SK-N-SH treated with all-trans-retinoic acid at 6 μM for 48 hours (cell line): ENCODE results near the gene MEOX1.

ENCODE experiments used
- ATAC-seq: fragments of 200-7000 bp; cut with Tn5 transposase; 3 replicates; pipeline ENCODE4 v1.9.1; 2020; ENCODE audit warnings: mild to moderate bottlenecking, moderate library complexity
- BACH2 ChIP-seq: fragments of 250-450 bp; sonication (Bioruptor Pico); IDR thresholded peaks from 2 replicates; pipeline ENCODE4 v1.9.0; 2021; ENCODE audit warnings: mild to moderate bottlenecking, borderline replicate concordance
- CREB5 ChIP-seq: fragments of 250-450 bp; sonication (Bioruptor Pico); IDR thresholded peaks from 2 replicates; pipeline ENCODE4 v1.5.1; 2020; ENCODE audit warnings: low read depth, mild to moderate bottlenecking, moderate library complexity
- CSDC2 ChIP-seq: fragments of 250-450 bp; sonication (Bioruptor Pico); IDR thresholded peaks from 2 replicates; pipeline ENCODE4 v1.5.0; 2020; ENCODE audit warnings: mild to moderate bottlenecking, moderate library complexity
- CSRNP3 ChIP-seq: fragments of 250-450 bp; sonication (Bioruptor Pico); IDR thresholded peaks from 2 replicates; pipeline ENCODE4 v1.5.1; 2021; ENCODE audit warnings: mild to moderate bottlenecking, moderate library complexity
- ESRRG ChIP-seq: fragments of 250-450 bp; sonication (Bioruptor Pico); IDR thresholded peaks from 2 replicates; pipeline ENCODE4 v1.6.1; 2021; ENCODE audit warnings: mild to moderate bottlenecking
- GLIS3 ChIP-seq: fragments of 250-450 bp; sonication (Bioruptor Pico); IDR thresholded peaks from 2 replicates; pipeline ENCODE4 v1.5.0; 2020; ENCODE audit warnings: mild to moderate bottlenecking, moderate library complexity
- ISL1 ChIP-seq: fragments of 250-450 bp; sonication (Bioruptor Pico); IDR thresholded peaks from 2 replicates; pipeline ENCODE4 v2.1.2; 2022; ENCODE audit warnings: mild to moderate bottlenecking, moderate library complexity
- OSR1 ChIP-seq: fragments of 250-450 bp; sonication (Bioruptor Pico); IDR thresholded peaks from 2 replicates; pipeline ENCODE4 v1.8.0; 2022; ENCODE audit warnings: moderate library complexity, mild to moderate bottlenecking, inconsistent platforms
- PATZ1 ChIP-seq: fragments of 250-450 bp; sonication (Bioruptor Pico); IDR thresholded peaks from 2 replicates; pipeline ENCODE4 v1.8.0; 2020; ENCODE audit warnings: mild to moderate bottlenecking, moderate library complexity, borderline replicate concordance
- POU6F1 ChIP-seq: fragments of 250-450 bp; sonication (Bioruptor Pico); IDR thresholded peaks from 2 replicates; pipeline ENCODE4 v1.8.0; 2021; ENCODE audit warnings: low read depth, mild to moderate bottlenecking, moderate library complexity, borderline replicate concordance
- PPARA ChIP-seq: fragments of 250-450 bp; sonication (Bioruptor Pico); IDR thresholded peaks from 2 replicates; pipeline ENCODE4 v1.5.0; 2020; ENCODE audit warnings: mild to moderate bottlenecking, borderline replicate concordance
- RARB ChIP-seq: fragments of 250-450 bp; sonication (Bioruptor Pico); IDR thresholded peaks from 2 replicates; pipeline ENCODE4 v1.8.0; 2021; ENCODE audit warnings: mild to moderate bottlenecking, moderate library complexity
- SNAI2 ChIP-seq: fragments of 250-450 bp; sonication (Bioruptor Pico); IDR thresholded peaks from 2 replicates; pipeline ENCODE4 v1.5.0; 2020; ENCODE audit warnings: mild to moderate bottlenecking, moderate library complexity
- TCF4 ChIP-seq: fragments of 250-450 bp; sonication (Bioruptor Pico); IDR thresholded peaks from 2 replicates; pipeline ENCODE4 v1.8.0; 2021; ENCODE audit warnings: mild to moderate bottlenecking, moderate library complexity, borderline replicate concordance
- TOX ChIP-seq: fragments of 250-450 bp; sonication (Bioruptor Pico); IDR thresholded peaks from 2 replicates; pipeline ENCODE4 v1.8.0; 2021; ENCODE audit warnings: mild to moderate bottlenecking, moderate library complexity, borderline replicate concordance
- TSHZ2 ChIP-seq: fragments of 250-450 bp; sonication (Bioruptor Pico); IDR thresholded peaks from 2 replicates; pipeline ENCODE4 v1.5.0; 2020; ENCODE audit warnings: mild to moderate bottlenecking, moderate library complexity
- ZC3H10 ChIP-seq: fragments of 250-450 bp; sonication (Bioruptor Pico); IDR thresholded peaks from 2 replicates; pipeline ENCODE4 v1.5.1; 2021; ENCODE audit warnings: mild to moderate bottlenecking, moderate library complexity
- ZFP3 ChIP-seq: fragments of 250-450 bp; sonication (Bioruptor Pico); IDR thresholded peaks from 2 replicates; pipeline ENCODE4 v1.5.0; 2020; ENCODE audit warnings: mild to moderate bottlenecking, moderate library complexity
- ZFP30 ChIP-seq: fragments of 450-650 bp; formaldehyde crosslinking; IDR thresholded peaks from 2 replicates; pipeline ENCODE4 v1.5.0; 2022; ENCODE audit warnings: mild to moderate bottlenecking, moderate library complexity
- ZNF565 ChIP-seq: fragments of 450-650 bp; formaldehyde crosslinking; conservative IDR thresholded peaks from 2 replicates; pipeline ENCODE4 v1.5.0; 2020; ENCODE audit warnings: low read depth, mild to moderate bottlenecking, moderate library complexity
- ZNF8 ChIP-seq: fragments of 450-650 bp; formaldehyde crosslinking; IDR thresholded peaks from 2 replicates; pipeline ENCODE4 v1.5.0; 2020; ENCODE audit warnings: mild to moderate bottlenecking, moderate library complexity

Gene MEOX1

GRCh38 chr17:43661699-43662412 is at the start of gene MEOX1:
TSS of gene MEOX1 (minus strand) at chr17:43661922. CDS start at chr17:43661534, 388 bp downstream.
- peak; percentile 87 for ATAC-seq
- no peak for TF ChIP-seq CSDC2
- TF ChIP-seq RARB (CRISPR knock-in tag), result no peak
- no peak for TF ChIP-seq ZC3H10 (CRISPR knock-in tag)
- no peak for TF ChIP-seq SNAI2 (CRISPR knock-in tag)
- no peak for TF ChIP-seq OSR1 (CRISPR knock-in tag)
- no peak for TF ChIP-seq ZFP3 (CRISPR knock-in tag)
- TF ChIP-seq TSHZ2 (CRISPR knock-in tag), result no peak
- TF ChIP-seq BACH2, result no peak
- TF ChIP-seq CREB5 (CRISPR knock-in tag), result no peak
- no peak for TF ChIP-seq PPARA (CRISPR knock-in tag)
- no peak for TF ChIP-seq ESRRG (CRISPR knock-in tag)
- no peak for TF ChIP-seq GLIS3 (CRISPR knock-in tag)
- no peak for TF ChIP-seq POU6F1 (CRISPR knock-in tag)
- no peak for TF ChIP-seq ZFP30
- no peak for TF ChIP-seq TOX (CRISPR knock-in tag)
- no peak for TF ChIP-seq ZNF8

GRCh38 chr17:43710101-43710500 is 48.4 kb upstream of the MEOX1 start:
- no peak for ATAC-seq
- TF ChIP-seq ZFP3 (CRISPR knock-in tag), result no peak
- TF ChIP-seq, all 23 proteins: peak for 0

GRCh38 chr17:43709210-43709609 is 47.5 kb upstream of the MEOX1 start:
- TF ChIP-seq GLIS3 (CRISPR knock-in tag) (no peak), CSDC2 (no peak), ZNF565 (no peak), CREB5 (CRISPR knock-in tag) (no peak), ISL1 (CRISPR knock-in tag) (no peak), ZNF8 (no peak), ZFP3 (CRISPR knock-in tag) (no peak), CSRNP3 (CRISPR knock-in tag) (no peak), PATZ1 (CRISPR knock-in tag) (no peak), RARB (CRISPR knock-in tag) (no peak), PPARA (CRISPR knock-in tag) (no peak), TCF4 (CRISPR knock-in tag) (no peak), ESRRG (CRISPR knock-in tag) (no peak), BACH2 (no peak), OSR1 (CRISPR knock-in tag) (no peak), SNAI2 (CRISPR knock-in tag) (no peak), TOX (CRISPR knock-in tag) (no peak)
- TF ChIP-seq, all 23 proteins: peak for 0
- ATAC-seq, result no peak
